RPMI8226 (cell line): ENCODE measurements around the gene OLFM4.
"Not testable (repeated sequence)": the region's sequence is repeated elsewhere in the genome, so short reads cannot be mapped to it uniquely, and the experiment has no call there.

ENCODE experiments used
- DNase-seq: peaks from one replicate; pipeline ENCODE4 v3.0.0-alpha.2; 2015

OLFM4 gene, protein sequence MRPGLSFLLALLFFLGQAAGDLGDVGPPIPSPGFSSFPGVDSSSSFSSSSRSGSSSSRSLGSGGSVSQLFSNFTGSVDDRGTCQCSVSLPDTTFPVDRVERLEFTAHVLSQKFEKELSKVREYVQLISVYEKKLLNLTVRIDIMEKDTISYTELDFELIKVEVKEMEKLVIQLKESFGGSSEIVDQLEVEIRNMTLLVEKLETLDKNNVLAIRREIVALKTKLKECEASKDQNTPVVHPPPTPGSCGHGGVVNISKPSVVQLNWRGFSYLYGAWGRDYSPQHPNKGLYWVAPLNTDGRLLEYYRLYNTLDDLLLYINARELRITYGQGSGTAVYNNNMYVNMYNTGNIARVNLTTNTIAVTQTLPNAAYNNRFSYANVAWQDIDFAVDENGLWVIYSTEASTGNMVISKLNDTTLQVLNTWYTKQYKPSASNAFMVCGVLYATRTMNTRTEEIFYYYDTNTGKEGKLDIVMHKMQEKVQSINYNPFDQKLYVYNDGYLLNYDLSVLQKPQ

DNA sequence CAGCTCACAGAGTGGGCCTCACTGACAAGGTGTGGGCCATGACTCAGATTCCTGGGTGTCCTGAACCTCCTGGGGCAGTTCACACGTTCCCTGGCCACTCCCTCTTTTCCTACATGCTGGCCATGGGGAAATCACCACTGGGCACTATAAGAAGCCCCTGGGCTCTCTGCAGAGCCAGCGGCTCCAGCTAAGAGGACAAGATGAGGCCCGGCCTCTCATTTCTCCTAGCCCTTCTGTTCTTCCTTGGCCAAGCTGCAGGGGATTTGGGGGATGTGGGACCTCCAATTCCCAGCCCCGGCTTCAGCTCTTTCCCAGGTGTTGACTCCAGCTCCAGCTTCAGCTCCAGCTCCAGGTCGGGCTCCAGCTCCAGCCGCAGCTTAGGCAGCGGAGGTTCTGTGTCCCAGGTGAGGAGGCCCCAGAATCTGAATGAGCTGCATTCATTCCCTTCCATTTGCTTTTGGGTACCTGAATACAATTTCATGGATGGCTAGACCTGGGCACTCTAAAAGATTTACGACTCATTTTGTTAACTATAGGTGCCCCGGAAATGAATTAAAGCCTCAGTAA, at the start of gene OLFM4:
Gene OLFM4, plus strand, starts transcription at position 177 of the 567 bp plus-strand sequence. Its CDS starts 24 bp downstream, at position 201.
- no peak for DNase-seq

DNA sequence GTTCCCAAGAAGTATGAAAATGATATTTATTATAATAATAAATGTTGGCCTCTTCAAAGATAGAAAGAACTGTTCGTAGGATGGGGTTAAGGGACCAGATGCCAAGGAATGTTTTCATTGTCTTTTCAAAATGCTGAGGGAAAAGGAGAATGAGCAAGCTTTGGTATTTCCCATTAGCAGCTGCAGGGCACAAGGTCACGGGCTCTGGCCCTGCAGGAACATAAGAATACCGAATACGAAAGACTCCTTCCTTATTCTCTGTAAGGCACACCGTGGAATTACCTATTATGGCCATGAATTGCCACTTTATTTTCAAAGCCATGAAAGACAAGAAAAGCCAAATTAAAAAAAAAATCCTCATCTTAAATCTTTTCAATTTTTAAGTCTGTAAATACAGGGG, 49.6 kb upstream of the OLFM4 start:
- DNase-seq, result no peak

DNA sequence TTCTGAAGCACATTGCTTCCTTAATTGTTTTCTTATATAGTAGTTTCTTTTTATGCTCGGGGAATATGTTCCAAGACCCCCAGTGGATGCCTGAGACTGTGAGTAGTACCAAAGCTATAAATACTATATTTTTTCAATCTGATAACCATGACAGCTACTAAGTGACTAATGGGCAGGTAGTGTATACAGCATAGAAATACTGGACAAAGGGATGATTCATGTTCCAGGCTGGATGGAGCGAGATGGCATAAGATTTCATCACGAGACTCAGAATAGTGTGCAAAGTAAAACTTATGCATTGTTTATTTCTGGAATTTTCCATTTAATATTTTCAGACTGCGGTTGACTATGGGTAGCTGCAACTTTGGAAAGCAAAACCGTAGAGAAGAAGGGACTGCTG, 47.9 kb upstream of the OLFM4 start:
- DNase-seq, result no peak

DNA sequence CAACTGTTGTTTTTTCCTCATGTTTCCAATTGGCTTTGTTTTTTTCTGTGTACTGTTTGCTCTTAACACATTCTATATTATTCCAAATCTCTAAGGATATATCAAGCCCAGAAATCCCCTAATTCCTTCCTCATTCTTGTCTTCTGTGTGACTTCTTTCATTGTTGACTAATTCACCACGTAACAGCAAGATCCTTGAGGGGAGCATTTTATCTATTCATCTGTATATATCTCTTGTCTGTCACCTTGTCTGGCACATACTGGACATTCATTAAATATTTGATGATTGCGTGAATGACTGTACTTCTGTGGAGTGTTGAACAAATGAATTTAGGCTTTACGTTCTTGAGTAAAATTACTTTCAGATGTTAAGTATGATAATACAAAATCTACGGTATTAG, 44.8 kb upstream of the OLFM4 start:
- DNase-seq, result no peak

DNA sequence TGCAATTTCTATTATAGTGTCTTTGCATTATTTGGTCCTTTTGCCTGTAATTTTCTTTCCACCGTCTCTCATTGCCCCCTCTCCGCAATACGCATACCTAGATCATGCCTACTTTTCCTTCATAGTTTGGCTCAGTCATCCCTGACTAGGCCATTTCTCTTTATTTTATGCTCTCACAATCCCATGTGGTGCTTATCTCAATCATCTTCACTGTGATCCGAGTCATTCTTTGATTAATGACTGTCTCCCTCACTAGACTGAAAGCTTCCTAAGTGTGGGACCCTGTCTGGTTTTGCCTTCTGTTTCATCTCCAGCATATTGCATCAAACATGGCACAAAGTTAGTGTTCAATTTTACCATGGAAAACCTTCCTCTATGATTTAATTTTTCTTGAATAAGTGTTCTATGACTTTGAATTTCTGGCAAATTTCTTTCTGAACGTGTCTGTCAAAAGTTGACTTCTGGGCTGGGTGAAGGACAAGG, 43.7 kb upstream of the OLFM4 start:
- DNase-seq, result no peak

DNA sequence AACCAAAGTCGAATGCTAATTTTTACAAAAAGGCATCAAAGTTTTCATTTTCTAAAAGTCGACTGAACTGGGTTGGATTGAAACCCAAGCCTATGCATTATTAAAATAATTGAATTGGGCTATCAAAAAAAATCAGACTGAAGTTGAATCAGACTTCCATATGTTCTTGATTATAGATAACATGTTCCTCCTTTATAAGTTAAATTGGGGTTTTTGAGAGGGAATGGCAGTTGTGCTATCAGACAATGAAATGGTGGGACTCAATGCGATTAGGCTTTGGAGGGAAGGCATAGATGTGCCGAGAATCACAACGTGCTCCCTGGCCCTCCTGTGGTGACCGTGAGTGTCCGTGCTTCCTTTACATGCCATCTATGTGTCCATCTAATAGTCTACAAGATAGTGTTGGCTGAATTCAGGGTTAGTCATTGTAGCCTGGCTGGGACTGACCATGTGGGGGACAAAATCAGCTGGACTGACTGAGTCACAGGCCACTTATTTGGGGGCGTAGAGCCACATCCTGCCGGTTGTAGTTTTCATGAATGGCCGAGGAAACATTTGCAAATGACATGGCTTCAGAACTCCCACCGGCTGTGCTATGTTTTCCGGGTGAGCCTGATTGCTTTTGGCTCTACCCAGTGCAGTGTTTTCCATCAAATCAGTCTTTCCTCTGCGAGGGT, 37.1 kb upstream of the OLFM4 start:
- no peak for DNase-seq

DNA sequence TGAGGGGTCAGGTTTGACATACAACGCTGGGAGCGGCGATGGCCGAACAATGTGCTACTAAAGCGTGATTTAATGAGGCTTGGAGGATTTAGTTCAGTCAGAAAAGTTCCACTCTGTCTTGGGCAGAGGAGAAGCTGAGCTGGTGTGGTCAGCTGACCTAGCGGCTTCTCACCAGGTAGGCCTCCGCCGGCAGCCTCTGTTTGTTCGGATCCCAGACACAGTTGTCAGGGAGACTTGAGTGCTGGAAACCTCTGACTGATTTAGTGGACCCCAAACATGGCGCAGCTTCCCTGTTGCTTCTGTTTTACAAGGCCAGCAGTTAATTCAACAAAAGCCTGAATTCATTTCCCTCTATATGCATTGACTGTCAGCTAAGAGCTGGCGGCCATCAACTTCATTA, 36.5 kb upstream of the OLFM4 start:
- DNase-seq, result no peak

DNA sequence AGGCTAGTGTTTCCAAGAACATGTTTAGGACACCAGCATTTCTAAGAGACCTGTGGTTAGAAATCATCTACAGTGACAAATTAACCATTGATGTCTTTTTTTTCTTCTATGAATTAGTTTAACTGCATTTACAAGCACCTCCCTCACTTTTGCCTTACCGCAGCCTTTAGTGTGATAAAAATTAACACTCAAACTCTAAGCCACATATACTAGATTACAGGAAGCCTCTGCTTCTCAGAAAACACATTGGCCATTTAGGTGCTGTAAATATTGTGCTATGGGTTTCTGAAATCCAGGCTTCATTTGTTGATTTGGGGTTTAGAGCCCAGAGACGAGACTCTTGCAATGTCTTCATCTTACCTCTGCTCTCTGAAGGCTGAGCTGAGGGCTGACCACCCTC, 34.6 kb upstream of the OLFM4 start:
- DNase-seq, result no peak

DNA sequence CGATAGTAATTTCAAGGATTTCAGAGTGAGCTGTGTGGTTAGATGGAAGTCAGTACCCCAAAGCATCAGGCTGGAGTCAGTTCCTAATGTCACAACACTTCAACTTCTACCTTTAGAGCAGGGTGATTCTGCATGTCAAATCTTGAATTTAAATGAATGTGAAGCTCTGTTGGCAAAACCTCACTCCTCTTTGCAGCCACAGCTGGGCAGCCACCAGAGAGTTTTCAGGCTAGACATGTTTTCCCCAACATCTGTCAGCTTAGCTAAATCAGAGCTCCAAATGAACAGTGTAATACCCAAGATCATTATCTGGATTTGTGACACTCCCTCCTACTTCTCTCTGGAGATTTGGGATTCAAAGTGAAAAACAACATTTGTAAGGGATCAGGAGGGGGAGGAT, 33.7 kb upstream of the OLFM4 start:
- DNase-seq, result no peak

DNA sequence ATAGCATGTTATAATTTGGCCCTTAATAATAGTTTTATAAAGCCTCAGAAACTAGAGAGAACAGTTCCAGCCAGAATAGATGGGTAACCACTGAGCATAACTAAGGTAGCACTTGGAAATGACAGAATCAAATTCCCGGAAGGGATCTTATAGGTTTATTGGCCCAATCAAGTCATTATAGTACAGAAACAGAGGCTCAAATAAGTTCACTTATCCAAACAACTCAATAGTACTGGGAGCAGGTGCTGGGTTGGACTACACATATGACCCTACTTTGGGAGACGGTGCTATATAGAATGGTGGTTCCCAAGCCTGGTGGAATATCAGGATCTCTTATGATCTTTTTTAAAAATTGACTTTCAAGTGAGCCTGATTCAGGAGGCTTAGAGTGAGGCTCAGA, 32.7 kb upstream of the OLFM4 start:
- no peak for DNase-seq

DNA sequence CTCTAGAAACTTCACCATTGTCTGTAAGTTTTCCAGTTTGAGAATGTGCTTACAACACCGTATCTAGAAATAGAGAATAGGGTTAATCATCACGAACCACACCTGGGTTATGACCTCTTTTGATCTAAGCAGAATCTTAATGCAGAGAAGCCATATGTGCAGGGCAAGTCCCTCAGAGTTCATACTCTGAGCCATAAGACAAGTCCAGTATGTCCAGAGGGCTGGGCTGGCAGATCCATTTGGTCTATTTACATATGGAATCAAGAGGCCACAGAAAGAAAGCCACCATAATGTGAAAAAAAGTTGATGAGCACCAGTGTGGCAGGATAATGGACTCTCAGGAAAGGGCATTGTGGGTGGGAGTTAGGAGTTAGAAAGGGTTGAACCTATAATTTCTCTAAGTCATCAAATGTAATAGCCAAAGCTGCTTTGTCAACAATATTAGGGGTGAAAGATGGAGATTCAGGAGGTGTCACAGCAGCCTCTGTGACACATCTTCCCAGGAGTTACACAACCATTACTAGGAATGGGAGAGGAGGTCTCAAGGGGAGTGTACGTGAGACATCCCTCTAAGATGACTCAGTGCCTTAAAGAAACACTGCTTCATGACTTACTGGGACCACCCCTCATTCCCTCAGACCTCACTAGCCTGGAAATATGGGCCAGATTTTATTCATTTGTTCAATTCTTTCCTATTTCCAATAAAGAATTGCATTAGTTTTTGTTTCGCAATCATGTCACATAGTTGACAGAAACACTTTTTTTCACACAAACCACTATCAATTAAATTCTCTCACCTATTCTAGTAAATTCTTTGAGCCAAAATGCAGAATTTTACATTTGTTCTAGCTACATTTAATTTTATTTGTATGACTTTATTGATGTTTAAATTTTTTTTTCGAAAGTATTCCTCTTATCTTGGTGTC, 30.4 kb upstream of the OLFM4 start:
- DNase-seq, result no peak

DNA sequence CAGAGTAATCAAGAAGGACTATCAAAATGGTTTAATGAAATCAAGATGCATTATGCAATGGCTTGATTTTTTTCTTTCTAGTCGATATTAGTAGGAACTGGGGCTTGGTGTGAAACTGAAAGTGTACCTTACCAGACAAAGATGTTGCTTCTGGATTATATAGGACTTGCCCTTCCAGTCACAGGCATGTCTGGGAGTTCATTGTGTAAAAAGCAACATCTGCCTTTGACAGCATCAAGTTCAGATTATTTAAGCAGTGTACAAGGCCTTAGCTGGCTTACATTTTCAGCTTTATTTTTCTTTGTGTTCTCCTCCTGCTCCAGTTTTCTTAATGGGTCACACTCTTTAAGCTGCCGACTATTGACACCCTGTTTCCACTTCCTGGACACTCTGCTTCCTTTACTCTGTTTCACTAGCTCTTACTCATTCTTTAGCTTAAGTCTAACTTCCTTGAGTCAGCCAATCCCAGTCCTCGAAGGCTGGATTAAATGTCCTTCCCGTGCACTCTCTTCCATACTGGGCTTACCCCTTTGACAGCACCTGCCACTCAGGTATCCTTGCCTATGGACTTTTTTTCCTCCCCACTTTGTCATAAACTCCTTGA, 29.4 kb upstream of the OLFM4 start:
- DNase-seq, result no peak

DNA sequence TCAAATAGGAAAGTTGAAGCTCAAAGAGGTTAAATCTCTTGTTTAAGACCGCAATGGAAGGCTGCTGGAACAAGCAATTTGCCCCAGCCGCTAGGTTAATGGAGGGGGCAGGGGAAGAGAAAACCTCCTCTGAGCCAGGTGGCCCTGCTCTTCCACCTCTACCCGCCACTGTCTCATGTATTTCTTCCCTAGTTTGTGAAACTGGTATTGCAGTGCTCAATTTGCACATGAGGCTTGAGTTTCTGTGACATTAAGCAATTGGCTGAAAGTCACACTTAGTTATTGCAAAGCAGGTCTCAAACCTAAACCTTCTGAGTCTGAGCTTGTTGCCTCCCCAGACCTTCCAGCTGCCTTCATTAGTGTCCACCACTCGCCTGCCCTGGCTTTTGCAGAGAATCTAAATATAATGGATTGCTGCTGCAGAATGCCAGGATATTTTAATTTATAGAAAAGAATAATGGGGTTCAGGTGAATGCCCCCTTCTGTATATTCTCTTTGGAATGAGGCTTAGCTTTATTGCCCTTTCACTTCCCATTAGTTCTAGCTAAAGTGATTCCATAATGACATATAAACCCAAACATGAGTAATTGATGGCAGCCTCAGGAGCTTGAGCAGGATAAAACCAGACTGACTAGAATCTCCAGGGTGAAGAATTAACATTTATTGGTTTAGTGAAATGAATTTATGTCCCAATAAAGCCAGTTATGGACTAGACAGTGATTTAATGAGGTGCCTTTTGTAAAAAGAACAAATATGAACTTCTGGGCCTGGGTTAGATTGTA, 27.0 kb upstream of the OLFM4 start:
- peak; percentile 14 for DNase-seq

DNA sequence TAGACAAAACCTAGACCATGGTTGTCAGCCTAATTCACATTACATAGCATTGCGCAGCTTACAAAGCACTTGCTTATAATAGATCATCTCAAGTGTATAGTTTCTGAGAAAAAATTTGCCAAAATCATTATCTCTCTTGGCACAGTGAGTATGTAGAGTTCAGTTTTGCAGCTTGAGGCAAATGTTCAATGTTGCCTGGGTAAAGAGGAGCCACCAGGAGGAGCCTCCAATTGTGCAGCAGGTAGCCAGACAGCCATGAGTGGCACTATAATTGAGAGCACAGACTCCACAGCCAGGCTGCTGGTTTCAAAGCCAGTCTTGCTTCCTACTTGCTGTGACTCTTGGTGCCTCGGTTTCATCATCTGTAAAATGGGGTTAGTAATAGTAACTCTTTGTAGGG, 24.0 kb upstream of the OLFM4 start:
- DNase-seq, result no peak

DNA sequence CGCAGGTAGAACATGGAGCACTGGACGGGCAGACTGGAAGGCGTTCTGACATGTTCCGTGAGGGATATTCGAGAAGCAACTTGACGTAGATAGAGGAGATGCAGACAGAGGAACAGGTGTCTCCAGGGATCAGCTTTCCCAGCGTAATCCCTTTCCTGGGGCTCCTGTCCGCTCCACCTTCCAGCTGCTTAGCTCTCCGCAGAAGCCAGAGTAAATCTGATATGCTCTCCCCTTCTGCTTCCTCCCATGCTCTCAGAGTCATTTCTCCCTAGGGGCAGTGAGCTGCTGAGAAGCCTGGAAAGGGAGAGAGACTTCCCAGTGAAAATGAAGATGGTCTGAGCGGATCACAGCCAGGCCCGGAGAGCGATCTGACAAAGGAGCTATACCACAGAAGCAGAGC, 23.0 kb upstream of the OLFM4 start:
- DNase-seq, result no peak

DNA sequence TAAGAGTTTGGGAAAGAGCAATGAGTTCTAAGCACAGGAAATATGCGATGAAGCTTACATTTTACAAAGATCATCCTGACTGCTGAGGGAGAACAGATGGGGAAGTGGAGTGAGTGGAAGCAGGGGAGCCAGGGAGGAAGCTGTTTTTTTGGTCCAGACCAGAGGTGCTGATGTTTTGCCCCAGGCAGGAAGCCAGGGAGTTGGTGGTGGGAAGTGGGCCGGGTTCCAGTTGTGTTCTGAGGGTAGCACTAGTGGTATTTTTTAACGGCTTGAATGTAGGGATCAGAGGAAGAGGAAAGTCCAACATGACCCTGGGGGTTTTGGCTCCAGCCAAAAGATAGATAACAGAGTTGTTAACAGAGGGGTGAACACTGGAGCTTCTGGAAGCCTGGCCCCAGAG, 20.7 kb upstream of the OLFM4 start:
- DNase-seq, result no peak

DNA sequence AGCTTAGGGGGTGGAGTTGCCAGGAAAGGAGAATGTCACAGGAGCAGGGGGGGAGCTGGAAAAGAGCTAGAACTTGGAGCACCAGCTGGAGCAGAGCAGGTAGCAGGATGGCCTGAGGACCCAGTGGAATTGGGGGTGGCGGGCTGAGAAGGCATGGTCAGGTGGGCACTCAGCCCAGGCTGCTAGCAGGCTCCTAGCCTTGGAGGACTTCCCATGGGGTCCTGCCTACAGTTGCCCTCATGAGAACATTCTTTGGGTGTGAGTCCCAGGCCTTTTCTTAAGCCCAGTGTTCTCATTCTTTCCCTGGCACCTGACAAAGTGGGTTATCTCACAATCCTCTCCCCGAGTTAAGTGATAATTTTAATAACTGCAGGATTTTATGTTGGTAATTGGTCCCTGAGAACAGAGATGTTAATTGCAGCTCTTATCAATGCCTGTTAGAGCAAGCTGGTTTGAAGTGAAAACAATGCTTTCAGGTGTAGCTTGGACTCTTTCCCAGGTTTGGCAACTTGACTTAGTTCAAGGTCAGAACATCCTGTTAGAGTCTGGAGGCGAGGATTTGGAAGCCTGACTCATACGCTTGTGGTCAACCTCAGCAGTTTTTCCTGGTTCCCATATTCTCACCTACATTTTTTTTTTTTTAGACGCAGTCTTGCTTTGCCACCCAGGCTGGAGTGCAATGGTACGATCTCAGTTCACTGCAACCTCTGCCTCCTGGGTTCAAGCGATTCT, 18.1 kb upstream of the OLFM4 start:
- DNase-seq, result peak; percentile 61

DNA sequence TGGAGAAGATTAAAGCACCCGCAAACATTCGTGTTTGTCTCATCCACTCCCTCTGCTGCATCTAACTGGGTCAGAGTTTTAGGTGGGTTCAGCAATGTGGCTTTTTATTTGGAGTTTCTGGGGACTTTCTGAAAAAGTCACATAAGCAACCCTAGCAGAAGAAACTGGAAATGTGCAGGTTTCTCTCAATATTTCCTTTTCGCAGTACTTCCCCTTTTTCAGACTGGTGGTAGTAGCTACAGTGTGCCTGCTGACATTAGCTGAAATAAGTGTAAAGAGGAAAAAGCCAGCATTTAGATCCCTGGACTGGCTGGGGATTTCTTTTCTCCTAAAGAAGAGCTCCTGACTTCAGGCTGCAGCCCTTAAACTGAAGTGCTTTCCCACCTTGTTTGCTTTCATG, 15.9 kb upstream of the OLFM4 start:
- DNase-seq, result peak; percentile 51

DNA sequence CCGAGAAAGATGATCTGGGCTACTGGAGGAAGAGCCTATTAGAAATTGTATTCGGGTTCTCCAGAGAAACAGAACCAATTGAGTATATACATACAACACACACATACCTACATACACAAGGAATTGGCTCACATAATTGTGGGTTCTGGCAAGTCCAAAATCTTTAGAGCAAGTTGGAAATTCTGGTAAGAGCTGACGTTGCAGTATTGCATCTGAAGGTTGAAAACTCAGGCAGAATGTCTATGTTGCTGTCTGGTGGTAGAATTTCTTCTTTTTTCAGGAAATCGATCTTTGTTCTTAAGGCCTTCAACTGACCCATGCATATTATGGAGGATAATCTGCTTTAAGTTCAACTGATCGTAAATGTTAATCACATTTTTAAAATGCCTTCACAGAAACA, 15.5 kb upstream of the OLFM4 start:
- DNase-seq, result no peak

DNA sequence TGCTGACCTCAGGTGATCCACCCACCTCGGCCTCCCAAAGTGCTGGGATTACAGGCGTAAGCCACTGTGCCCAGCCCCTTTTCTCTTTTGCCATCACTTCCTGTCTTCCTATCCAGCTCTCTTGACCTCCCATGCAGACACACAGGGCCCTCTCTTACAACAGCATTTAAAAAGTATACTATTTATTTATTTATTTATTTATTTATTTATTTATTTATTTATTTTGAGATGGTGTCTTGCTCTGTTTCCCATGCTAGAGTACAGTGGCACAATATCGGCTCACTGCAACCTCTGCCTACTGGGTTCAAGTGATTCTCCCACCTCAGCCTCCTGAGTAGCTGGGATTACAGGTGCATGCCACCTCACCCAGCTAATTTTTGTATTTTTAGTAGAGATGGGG, 14.6 kb upstream of the OLFM4 start:
- not testable (repeated sequence) for DNase-seq
